GM12878 (cell line): Measurements from ENCODE around the gene PPP3CA. TPM values are rescaled to one million over a fixed set of nuclear protein-coding genes. Genes with fewer than 3 reads are reported as not detected.

ENCODE experiments used
- ATAC-seq: fragments of 200-7000 bp; cut with Tn5 transposase; 3 replicates; pipeline ENCODE4 v1.9.1; 2020; ENCODE audit warnings: mild to moderate bottlenecking, moderate library complexity
- BruUV-seq: library from RNA; stranded (reverse); fragments of 400-500 nt; replicated peaks from 2 replicates; lab custom pipeline; 2021; lab: Mats Ljungman, UMichigan
- CTCF ChIA-PET: fragments of 300-600 bp; sonication (Branson Sonifier 250); formaldehyde crosslinking; extraction: SDS; loops from one replicate; lab custom pipeline; 2021; ENCODE audit warnings: inconsistent platforms; lab: Yijun Ruan, JAX
- POLR2A ChIA-PET: fragments of 350-600 bp; formaldehyde crosslinking; extraction: SDS; loops from one replicate; lab custom pipeline; 2021; ENCODE audit warnings: inconsistent platforms; lab: Charles Lee
- RAD21 ChIA-PET: fragments of 300-600 bp; sonication (Branson Sonifier 250); formaldehyde crosslinking; loops from one replicate; lab custom pipeline; 2023; ENCODE audit warnings: antibody characterized with exemption; ENCODE audit not compliant: unreplicated experiment; lab: Charles Lee
- SMC1A ChIA-PET: fragments of 300-600 bp; sonication (Branson Sonifier 250); formaldehyde crosslinking; loops from one replicate; lab custom pipeline; 2023; ENCODE audit not compliant: unreplicated experiment, uncharacterized antibody; lab: Charles Lee
- DNase-seq: peaks from one replicate; pipeline ENCODE4 v3.0.0-alpha.2; 2011; ENCODE audit warnings: low read depth, low spot score
- FAIRE-seq: peaks from 3 replicates; lab custom pipeline; 2011; peaks lifted over from hg19 to GRCh38; lab: Jason Lieb, UNC
- H2AFZ ChIP-seq: 2 replicates; pipeline ENCODE4 v1.6.0; 2011; ENCODE audit warnings: low read depth, low read length, control low read depth; ENCODE audit not compliant: control insufficient read depth
- H3K27ac ChIP-seq: 2 replicates; pipeline ENCODE4 v1.5.1; 2011; ENCODE audit warnings: control low read depth; ENCODE audit not compliant: control insufficient read depth, insufficient read depth
- H3K27me3 ChIP-seq, 2 experiments: replicated peaks in 1 of 2; 2 replicates each; pipeline versions ENCODE4 v1.6.0 to v1.6.1; 2011; ENCODE audit warnings: low read length in 1 of 2; ENCODE audit not compliant: control insufficient read depth in 2 of 2, insufficient read depth in 2 of 2
- H3K36me3 ChIP-seq, 2 experiments: 2 replicates each; pipeline ENCODE4 v1.5.1; 2011; ENCODE audit warnings: low read length in 1 of 2; ENCODE audit not compliant: control insufficient read depth in 2 of 2, insufficient read depth in 2 of 2
- H3K4me1 ChIP-seq: 2 replicates; pipeline ENCODE4 v1.6.1; 2011; ENCODE audit warnings: mild to moderate bottlenecking, low read length, moderate library complexity, mixed read lengths; ENCODE audit not compliant: control insufficient read depth, insufficient read depth
- H3K4me2 ChIP-seq: 2 replicates; pipeline ENCODE4 v1.6.0; 2011; ENCODE audit warnings: control low read depth; ENCODE audit not compliant: control insufficient read depth, insufficient read depth
- H3K4me3 ChIP-seq: fragments of 200-600 bp; sonication (generic); 2 replicates; pipeline ENCODE4 v1.5.1; 2016
- H3K79me2 ChIP-seq: 2 replicates; pipeline ENCODE4 v1.6.0; 2011; ENCODE audit warnings: low read length; ENCODE audit not compliant: control insufficient read depth, insufficient read depth
- H3K9ac ChIP-seq: 2 replicates; pipeline ENCODE4 v1.8.0; 2011; ENCODE audit warnings: low read length, control low read depth, mixed read lengths; ENCODE audit not compliant: control insufficient read depth, insufficient read depth
- H3K9me3 ChIP-seq: replicated peaks from 3 replicates; pipeline ENCODE4 v1.5.1; 2011; ENCODE audit warnings: mild to moderate bottlenecking, low read length; ENCODE audit not compliant: control insufficient read depth, insufficient read depth
- H4K20me1 ChIP-seq: 2 replicates; pipeline ENCODE4 v1.6.0; 2011; ENCODE audit not compliant: control insufficient read depth, insufficient read depth
- ATF7 ChIP-seq: fragments of 450-650 bp; IDR thresholded peaks from 2 replicates; pipeline ENCODE4 v1.6.1; 2016; ENCODE audit warnings: low read depth, mild to moderate bottlenecking
- CEBPZ ChIP-seq: fragments of 150-350 bp; IDR thresholded peaks from 2 replicates; pipeline ENCODE4 v1.6.1; 2016; ENCODE audit warnings: low read depth, low read length
- CHD2 ChIP-seq: IDR thresholded peaks from 2 replicates; pipeline ENCODE4 v1.6.1; 2011; ENCODE audit warnings: low read depth, low read length, improper control_type of control experiment, borderline replicate concordance
- GATAD2B ChIP-seq: fragments of 450-650 bp; conservative IDR thresholded peaks from 2 replicates; pipeline ENCODE4 v1.6.1; 2017; ENCODE audit warnings: low read depth, mild to moderate bottlenecking, moderate library complexity
- MEF2A ChIP-seq: IDR thresholded peaks from 2 replicates; pipeline ENCODE4 v1.6.1; 2011; ENCODE audit warnings: low read depth, mild to moderate bottlenecking, low read length, moderate library complexity; ENCODE audit not compliant: insufficient read depth
- RB1 ChIP-seq: fragments of 450-650 bp; formaldehyde crosslinking; IDR thresholded peaks from 2 replicates; pipeline ENCODE4 v1.6.1; 2017; ENCODE audit warnings: mild to moderate bottlenecking, borderline replicate concordance
- RCOR1 ChIP-seq: conservative IDR thresholded peaks from 2 replicates; pipeline ENCODE4 v1.6.1; 2012; ENCODE audit warnings: low read depth, low read length, improper control_type of control experiment
- RELB ChIP-seq: fragments of 450-650 bp; IDR thresholded peaks from 2 replicates; pipeline ENCODE4 v1.6.1; 2017; ENCODE audit warnings: low read depth, mild to moderate bottlenecking, moderate library complexity
- SUZ12 ChIP-seq: fragments of 200-600 bp; sonication (generic); IDR thresholded peaks from one replicate; pipeline ENCODE4 v1.6.1; 2018; ENCODE audit warnings: antibody characterized with exemption, mild to moderate bottlenecking; ENCODE audit not compliant: unreplicated experiment
- ZNF687 ChIP-seq: fragments of 450-650 bp; IDR thresholded peaks from 2 replicates; pipeline ENCODE4 v1.6.1; 2017; ENCODE audit warnings: mild to moderate bottlenecking, moderate library complexity
- WGBS: methylation state at CpG from one replicate; pipeline ENCODE4 v1.1.6; 2016; ENCODE audit warnings: low lambda C conversion rate; ENCODE audit not compliant: insufficient replicate concordance, insufficient coverage; ENCODE audit errors: missing lambda C conversion rate; 5-methylcytosine and 5-hydroxymethylcytosine counted together
- in situ Hi-C: fragments of 300-500 bp; cut with MboI; formaldehyde crosslinking; loops from 9 replicates; pipeline ENCODE4 v1.14.3; 2018; ENCODE audit warnings: mixed read lengths
- intact Hi-C: fragments of 100-400 bp; cut with micrococcal nuclease; formaldehyde crosslinking; loops from one replicate; pipeline ENCODE4 v1.14.2; 2022; ENCODE audit not compliant: unreplicated experiment
- polyA plus RNA-seq, 11 experiments: library from polyadenylated mRNA; depleted of rRNA in 4 of 11; unstranded in 6 of 11; stranded (reverse) in 5 of 11; fragments of >200 nt; fragmentation: Nextera tagmentation in 4 of 11; fragmentation: Illumina TruSeq in 1 of 11; extraction: Ambion mirVana in 4 of 11; extraction: Trizol in 1 of 11; gene quantifications; 1 replicate in 1 of 11; 2 replicates in 10 of 11; pipeline versions ENCODE4 v1.2.1 to v1.2.3, GENCODE V29; 2011 to 2016; ENCODE audit warnings: inconsistent platforms in 2 of 11, missing spikeins in 2 of 11, low read depth in 1 of 11
- total RNA-seq, 4 experiments: library from RNA; depleted of rRNA in 3 of 4; stranded (reverse); fragments of >200 nt in 3 of 4; fragmentation: Illumina TruSeq in 1 of 4; extraction: Trizol in 1 of 4; gene quantifications; 2 replicates each; pipeline versions ENCODE4 v1.2.1 to v1.2.3, GENCODE V29; 2013 to 2021

The PPP3CA gene
- total and polyA plus RNA-seq, 10 of the 15 experiments (the other 5 are each of a cell fraction or from before 2014, with no cell fraction given), result 0.33 to 9.0 (median 1.0) TPM

- Histone ChIP-seq H3K27ac (no peak overlapping the region), H3K36me3 (no peaks in the 10 kb centered on the region), H3K9ac (no peak overlapping the region), H4K20me1 (no peaks in the 10 kb centered on the region), H3K4me3 (no peak overlapping the region), H3K4me1 (no peaks in the 10 kb centered on the region), H3K4me2 (no peak overlapping the region), H2AFZ (no peak overlapping the region), H3K79me2 (no peaks in the 10 kb centered on the region), H3K9me3 (no peaks in the 10 kb centered on the region), H3K27me3 (no peaks in the 10 kb centered on the region; a peak in 1 of 4 replicates)
- WGBS, result 31% methylated on average over 3 of the region's 5 CpGs
- ChIA-PET CTCF (interaction anchor here (0.6 kb wide), 2 partner anchors 22 to 126 kb away, joined by 3 to 4 read pairs; no protein-coding TSS in a partner anchor), SMC1A (no interaction called here), RAD21 (no interaction called here), POLR2A (interaction anchor here (0.6 kb wide), 1 partner anchor 9 kb away, joined by 8 read pairs; no protein-coding TSS in a partner anchor)
- ATAC-seq (no peak), FAIRE-seq (no peak), DNase-seq (no peak)
- BruUV-seq, result no TSS peak
- no peak for TF ChIP-seq GATAD2B
- TF ChIP-seq RCOR1, result no peak
- TF ChIP-seq SUZ12, result no peak
- TF ChIP-seq ATF7, result no peak
- no peak for TF ChIP-seq MEF2A
- TF ChIP-seq CEBPZ, result no peak
- no peak for TF ChIP-seq RELB
- no peak for TF ChIP-seq ZNF687
- TF ChIP-seq CHD2, result no peak
- TF ChIP-seq RB1, result no peak
- in situ Hi-C loops, result no loop called here
- intact Hi-C loops, result no loop called here
Observed at GRCh38 chr4:101370663-101371210, 23.4 kb upstream of the PPP3CA start.
